ENCODE results near the gene ANKFN1. TPM values are rescaled to one million over a fixed set of nuclear protein-coding genes. Genes with fewer than 3 reads are reported as not detected.
A peak's percentile ranks its signal among the peaks of the same experiment; 100 is the strongest.
"Not testable (repeated sequence)": the region's sequence is repeated elsewhere in the genome, so short reads cannot be mapped to it uniquely, and the experiment has no call there.

The ANKFN1 gene
- polyA plus RNA-seq, 1 donor from 2014 or later: not detected

- no peaks in the 10 kb centered on the region for H3K9me3 Mint-ChIP-seq
- H3K36me3 Mint-ChIP-seq: peaks cover 1% of the 10 kb centered on the region
- H3K27me3 Mint-ChIP-seq: no peaks in the 10 kb centered on the region
- no peak overlapping the region for H3K4me3 Mint-ChIP-seq
- no peaks in the 10 kb centered on the region for H3K4me1 Mint-ChIP-seq
- no peak overlapping the region for H3K27ac Mint-ChIP-seq
These were observed 116.5 kb downstream of the ANKFN1 start for GRCh38 chr17:56269556-56270389.

GRCh38 chr17:56274491-56274890 is 121.2 kb downstream of the ANKFN1 start:
- no peaks in the 10 kb centered on the region for H3K9me3 Mint-ChIP-seq
- no peak overlapping the region for H3K4me3 Mint-ChIP-seq
- H3K27me3 Mint-ChIP-seq: no peaks in the 10 kb centered on the region
- H3K27ac Mint-ChIP-seq: no peak overlapping the region
- H3K4me1 Mint-ChIP-seq: no peaks in the 10 kb centered on the region
- peaks cover 2% of the 10 kb centered on the region for H3K36me3 Mint-ChIP-seq

- H3K27ac Mint-ChIP-seq: no peak overlapping the region
- H3K27me3 Mint-ChIP-seq: no peaks in the 10 kb centered on the region
- H3K36me3 Mint-ChIP-seq: no peaks in the 10 kb centered on the region
- peaks cover 0 to 5% (median 0%) of the 10 kb centered on the region in 3 donors for H3K9me3 Mint-ChIP-seq
- H3K4me1 Mint-ChIP-seq: no peaks in the 10 kb centered on the region
- H3K4me3 Mint-ChIP-seq: no peak overlapping the region
These were observed 131.2 kb downstream of the ANKFN1 start for GRCh38 chr17:56284482-56284881.

- not testable (repeated sequence) for H3K4me1 Mint-ChIP-seq, H3K27ac Mint-ChIP-seq, H3K27me3 Mint-ChIP-seq, H3K4me3 Mint-ChIP-seq, H3K9me3 Mint-ChIP-seq, H3K36me3 Mint-ChIP-seq
These were observed 135.5 kb downstream of the ANKFN1 start for GRCh38 chr17:56288786-56289185.

GRCh38 chr17:56289321-56289720 is 136.0 kb downstream of the ANKFN1 start:
- no peak overlapping the region for H3K27ac Mint-ChIP-seq
- H3K27me3 Mint-ChIP-seq: no peaks in the 10 kb centered on the region
- H3K4me3 Mint-ChIP-seq: no peak overlapping the region
- H3K36me3 Mint-ChIP-seq: no peaks in the 10 kb centered on the region
- H3K9me3 Mint-ChIP-seq: peaks cover 0 to 2% (median 0%) of the 10 kb centered on the region in 3 donors
- H3K4me1 Mint-ChIP-seq: peaks cover 5 to 8% (median 7%) of the 10 kb centered on the region in 3 donors

- H3K4me1 Mint-ChIP-seq: peaks cover 5 to 8% (median 7%) of the 10 kb centered on the region in 3 donors
- peak overlapping the region in 3 of 4 donors; percentile 22 to 80 (median 34) for H3K4me3 Mint-ChIP-seq
- no peaks in the 10 kb centered on the region for H3K27me3 Mint-ChIP-seq
- H3K27ac Mint-ChIP-seq: no peak overlapping the region
- peaks cover 0 to 2% (median 0%) of the 10 kb centered on the region in 3 donors for H3K9me3 Mint-ChIP-seq
- no peaks in the 10 kb centered on the region for H3K36me3 Mint-ChIP-seq
These were observed 137.0 kb downstream of the ANKFN1 start for GRCh38 chr17:56290101-56290801.

GRCh38 chr17:56290802-56291118 is 137.5 kb downstream of the ANKFN1 start:
- H3K4me3 Mint-ChIP-seq: peak overlapping the region in 3 of 4 donors; percentile 22 to 80 (median 34)
- H3K9me3 Mint-ChIP-seq: peaks cover 0 to 3% (median 2%) of the 10 kb centered on the region in 3 donors
- H3K4me1 Mint-ChIP-seq: peaks cover 5 to 8% (median 7%) of the 10 kb centered on the region in 3 donors
- no peak overlapping the region for H3K27ac Mint-ChIP-seq
- no peaks in the 10 kb centered on the region for H3K27me3 Mint-ChIP-seq
- no peaks in the 10 kb centered on the region for H3K36me3 Mint-ChIP-seq

GRCh38 chr17:56291226-56291805 is 138.0 kb downstream of the ANKFN1 start:
- no peak overlapping the region for H3K27ac Mint-ChIP-seq

GRCh38 chr17:56292010-56292409 is 138.7 kb downstream of the ANKFN1 start:
- Mint-ChIP-seq H3K27me3 (no peaks in the 10 kb centered on the region), H3K27ac (no peak overlapping the region), H3K36me3 (no peaks in the 10 kb centered on the region), H3K9me3 (peaks cover 0 to 3% (median 2%) of the 10 kb centered on the region in 3 donors), H3K4me1 (peaks cover 5 to 8% (median 7%) of the 10 kb centered on the region in 3 donors), H3K4me3 (no peak overlapping the region)

More at GRCh38 chr17:56291226-56291805, 138.0 kb downstream of the ANKFN1 start:
- peaks cover 5 to 8% (median 7%) of the 10 kb centered on the region in 3 donors for H3K4me1 Mint-ChIP-seq
- H3K4me3 Mint-ChIP-seq: no peak overlapping the region
- H3K9me3 Mint-ChIP-seq: peaks cover 0 to 3% (median 2%) of the 10 kb centered on the region in 3 donors
- no peaks in the 10 kb centered on the region for H3K36me3 Mint-ChIP-seq
- H3K27me3 Mint-ChIP-seq: no peaks in the 10 kb centered on the region

GRCh38 chr17:56292578-56292977 is 139.3 kb downstream of the ANKFN1 start:
- H3K36me3 Mint-ChIP-seq: no peaks in the 10 kb centered on the region
- no peak overlapping the region for H3K27ac Mint-ChIP-seq
- H3K4me3 Mint-ChIP-seq: no peak overlapping the region
- H3K27me3 Mint-ChIP-seq: no peaks in the 10 kb centered on the region
- H3K9me3 Mint-ChIP-seq: peaks cover 0 to 3% (median 2%) of the 10 kb centered on the region in 3 donors
- peaks cover 5 to 8% (median 7%) of the 10 kb centered on the region in 3 donors for H3K4me1 Mint-ChIP-seq

GRCh38 chr17:56297184-56297583 is 143.9 kb downstream of the ANKFN1 start:
- Mint-ChIP-seq H3K27me3 (no peaks in the 10 kb centered on the region), H3K36me3 (no peaks in the 10 kb centered on the region), H3K27ac (no peak overlapping the region)

GRCh38 chr17:56298846-56299245 is 145.6 kb downstream of the ANKFN1 start:
- Mint-ChIP-seq H3K36me3 (no peaks in the 10 kb centered on the region), H3K4me1 (no peaks in the 10 kb centered on the region), H3K4me3 (no peak overlapping the region), H3K9me3 (peaks cover 0 to 3% (median 0%) of the 10 kb centered on the region in 3 donors), H3K27me3 (no peaks in the 10 kb centered on the region), H3K27ac (no peak overlapping the region)

More at GRCh38 chr17:56297184-56297583, 143.9 kb downstream of the ANKFN1 start:
- H3K9me3 Mint-ChIP-seq: peaks cover 0 to 3% (median 2%) of the 10 kb centered on the region in 3 donors
- no peak overlapping the region for H3K4me3 Mint-ChIP-seq
- H3K4me1 Mint-ChIP-seq: no peaks in the 10 kb centered on the region

- Mint-ChIP-seq H3K27me3 (no peaks in the 10 kb centered on the region), H3K27ac (no peak overlapping the region)
These were observed 146.9 kb downstream of the ANKFN1 start for GRCh38 chr17:56300144-56300543.

GRCh38 chr17:56305007-56305406 is 151.7 kb downstream of the ANKFN1 start:
- H3K9me3 Mint-ChIP-seq: peaks cover 0 to 5% (median 0%) of the 10 kb centered on the region in 3 donors

More at GRCh38 chr17:56300144-56300543, 146.9 kb downstream of the ANKFN1 start:
- H3K4me3 Mint-ChIP-seq: no peak overlapping the region
- H3K36me3 Mint-ChIP-seq: no peaks in the 10 kb centered on the region
- peaks cover 0 to 3% (median 0%) of the 10 kb centered on the region in 3 donors for H3K9me3 Mint-ChIP-seq
- no peaks in the 10 kb centered on the region for H3K4me1 Mint-ChIP-seq

GRCh38 chr17:56309897-56310296 is 156.6 kb downstream of the ANKFN1 start:
- Mint-ChIP-seq H3K4me3 (no peak overlapping the region), H3K27me3 (no peaks in the 10 kb centered on the region), H3K4me1 (no peaks in the 10 kb centered on the region), H3K9me3 (peaks cover 0 to 7% (median 3%) of the 10 kb centered on the region in 3 donors), H3K27ac (no peak overlapping the region), H3K36me3 (peaks cover 2% of the 10 kb centered on the region)

More at GRCh38 chr17:56305007-56305406, 151.7 kb downstream of the ANKFN1 start:
- H3K4me3 Mint-ChIP-seq: no peak overlapping the region
- no peaks in the 10 kb centered on the region for H3K4me1 Mint-ChIP-seq
- H3K36me3 Mint-ChIP-seq: no peaks in the 10 kb centered on the region
- H3K27me3 Mint-ChIP-seq: no peaks in the 10 kb centered on the region
- no peak overlapping the region for H3K27ac Mint-ChIP-seq
